GM20000 (cell line): ENCODE data around the gene CATSPERB.
A peak's percentile ranks its signal among the peaks of the same experiment; 100 is the strongest.
"Not testable (repeated sequence)": the region's sequence is repeated elsewhere in the genome, so short reads cannot be mapped to it uniquely, and the experiment has no call there.

Source experiments
- DNase-seq: peaks from one replicate; pipeline ENCODE4 v3.0.0; 2012; ENCODE audit warnings: low spot score
- CTCF ChIP-seq: IDR thresholded peaks from 2 replicates; pipeline ENCODE4 v1.5.1; 2012; ENCODE audit warnings: mild to moderate bottlenecking, control low read depth; ENCODE audit errors: extremely low read depth, missing control alignments

Gene CATSPERB

GRCh38 chr14:91669867-91670266 is 62.0 kb downstream of the CATSPERB start:
- no peak for TF ChIP-seq CTCF
- DNase-seq, result no peak

DNA sequence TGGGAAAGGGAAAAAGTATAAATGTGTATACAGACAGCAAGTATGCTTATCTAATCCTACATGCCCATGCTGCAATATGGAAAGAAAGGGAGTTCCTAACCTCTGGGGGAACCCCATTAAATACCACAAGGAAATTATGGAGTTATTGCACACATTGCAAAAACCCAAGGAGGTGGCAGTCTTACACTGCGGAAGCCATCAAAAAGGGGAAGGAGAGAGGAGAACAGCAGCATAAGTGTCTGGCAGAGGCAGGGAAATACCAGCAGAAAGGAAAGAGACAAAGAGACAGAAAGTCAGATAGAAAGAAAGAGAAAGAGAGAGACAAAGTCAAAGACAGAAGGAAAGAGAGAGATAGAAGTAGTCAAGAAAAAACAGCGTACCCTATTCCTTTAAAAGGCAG is 64.8 kb downstream of the CATSPERB start:
- DNase-seq, result not testable (repeated sequence)

DNA sequence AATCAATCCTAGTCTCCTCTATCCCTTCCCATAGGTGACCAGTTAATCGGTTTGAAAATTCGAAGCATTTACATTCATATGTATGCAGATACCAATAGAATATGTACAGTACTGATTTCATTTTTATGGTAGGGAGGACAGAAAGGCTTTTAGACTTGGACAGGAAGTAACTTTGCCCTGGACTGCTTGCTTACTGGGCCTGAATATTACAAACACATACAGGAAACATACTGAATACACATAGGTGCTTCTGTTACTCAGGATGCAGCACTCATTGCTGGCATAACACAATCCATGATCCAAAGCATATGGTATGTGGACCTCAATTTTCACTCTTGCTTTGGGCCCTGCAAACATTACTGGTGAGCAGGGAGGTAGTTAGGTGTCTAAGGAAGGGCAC is 71.1 kb downstream of the CATSPERB start:
- TF ChIP-seq CTCF, result no peak
- DNase-seq, result no peak

DNA sequence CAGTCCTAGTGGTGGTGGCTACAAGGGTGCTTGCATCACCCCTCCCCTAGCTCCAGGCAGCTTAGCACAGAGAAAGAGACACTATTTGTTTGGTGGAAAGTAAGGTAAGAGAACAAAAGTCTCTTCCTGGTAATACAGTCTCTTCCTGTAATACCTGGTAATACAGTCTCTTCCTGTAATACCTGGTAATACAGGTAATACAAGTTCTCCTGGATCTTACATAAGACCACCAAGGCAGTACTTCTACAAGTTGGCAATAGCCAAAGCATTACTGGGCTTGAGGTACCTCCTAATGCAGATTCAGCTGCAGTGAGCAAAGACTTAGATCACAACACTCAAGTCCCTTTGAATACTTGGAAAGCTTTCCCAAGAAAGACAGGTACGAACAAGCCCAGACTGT is 77.0 kb downstream of the CATSPERB start:
- DNase-seq, result no peak
- TF ChIP-seq CTCF, result no peak

GRCh38 chr14:91653451-91653850 is 78.4 kb downstream of the CATSPERB start:
- DNase-seq, result no peak
- TF ChIP-seq CTCF, result no peak

DNA sequence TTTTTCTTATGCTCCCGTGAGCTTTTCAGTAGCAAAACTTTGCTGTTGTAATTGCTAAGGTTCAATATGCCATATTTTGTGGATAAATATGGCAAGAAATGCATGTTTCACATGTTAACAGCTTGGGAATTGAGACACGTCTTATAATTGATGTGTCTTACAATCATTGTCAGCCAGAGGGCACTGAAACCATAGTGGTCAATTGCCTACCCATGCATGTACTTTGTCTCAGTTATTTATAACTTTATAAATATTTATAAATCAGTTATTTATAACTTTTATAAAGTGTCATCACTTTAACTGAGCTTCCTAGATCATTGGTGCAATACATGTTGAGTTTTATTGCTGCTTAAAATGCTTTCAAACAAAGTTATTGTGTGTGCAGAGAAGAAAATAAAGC is 82.0 kb downstream of the CATSPERB start:
- DNase-seq, result peak; percentile 64
- TF ChIP-seq CTCF, result no peak

GRCh38 chr14:91647856-91648255 is 84.0 kb downstream of the CATSPERB start:
- no peak for DNase-seq
- no peak for TF ChIP-seq CTCF

GRCh38 chr14:91636604-91637003 is 95.3 kb downstream of the CATSPERB start:
- no peak for DNase-seq
- no peak for TF ChIP-seq CTCF
